Uterus (tissue), 2 donors: ENCODE measurements around the gene KRT15.

Experiments used
- POLR2A ChIP-seq, 2 donors: fragments of 450-650 bp; IDR thresholded peaks; one replicate each; pipeline ENCODE4 v1.6.1; 2016; ENCODE audit warnings: antibody characterized with exemption in 2 of 2, mild to moderate bottlenecking in 1 of 2, moderate library complexity in 1 of 2
- TF ChIP-seq, protein P1 (sequence below), 4 experiments: fragments of 200-600 bp in 2 of 4; fragments of 450-650 bp in 2 of 4; sonication (generic) in 2 of 4; IDR thresholded peaks; one replicate each; pipeline ENCODE4 v1.5.1; 2016 to 2019; ENCODE audit warnings: antibody characterized with exemption in 4 of 4, mild to moderate bottlenecking in 2 of 4, moderate library complexity in 1 of 4

DNA sequence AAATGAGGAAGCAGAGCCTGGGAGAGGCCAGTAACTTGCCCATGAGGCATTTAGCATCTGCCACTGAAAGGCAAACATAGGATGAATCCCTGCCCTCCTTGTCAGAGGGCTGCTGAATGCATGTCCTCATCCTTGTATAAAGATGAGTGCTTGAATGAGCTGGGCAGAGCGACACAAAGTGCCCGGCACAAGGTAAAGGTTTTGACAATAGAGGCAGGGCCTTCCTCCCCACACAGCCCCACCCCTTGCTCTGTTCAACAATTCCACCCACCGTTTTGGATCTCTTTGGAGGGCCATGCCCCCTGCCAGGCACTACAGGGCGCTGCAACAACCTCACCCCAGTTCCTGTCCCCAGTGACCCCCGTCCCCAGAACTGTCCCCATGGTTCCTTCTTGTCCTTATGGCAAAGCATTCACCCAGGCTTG lies 10.8 kb upstream of the KRT15 start:
- TF ChIP-seq, protein P1, sequence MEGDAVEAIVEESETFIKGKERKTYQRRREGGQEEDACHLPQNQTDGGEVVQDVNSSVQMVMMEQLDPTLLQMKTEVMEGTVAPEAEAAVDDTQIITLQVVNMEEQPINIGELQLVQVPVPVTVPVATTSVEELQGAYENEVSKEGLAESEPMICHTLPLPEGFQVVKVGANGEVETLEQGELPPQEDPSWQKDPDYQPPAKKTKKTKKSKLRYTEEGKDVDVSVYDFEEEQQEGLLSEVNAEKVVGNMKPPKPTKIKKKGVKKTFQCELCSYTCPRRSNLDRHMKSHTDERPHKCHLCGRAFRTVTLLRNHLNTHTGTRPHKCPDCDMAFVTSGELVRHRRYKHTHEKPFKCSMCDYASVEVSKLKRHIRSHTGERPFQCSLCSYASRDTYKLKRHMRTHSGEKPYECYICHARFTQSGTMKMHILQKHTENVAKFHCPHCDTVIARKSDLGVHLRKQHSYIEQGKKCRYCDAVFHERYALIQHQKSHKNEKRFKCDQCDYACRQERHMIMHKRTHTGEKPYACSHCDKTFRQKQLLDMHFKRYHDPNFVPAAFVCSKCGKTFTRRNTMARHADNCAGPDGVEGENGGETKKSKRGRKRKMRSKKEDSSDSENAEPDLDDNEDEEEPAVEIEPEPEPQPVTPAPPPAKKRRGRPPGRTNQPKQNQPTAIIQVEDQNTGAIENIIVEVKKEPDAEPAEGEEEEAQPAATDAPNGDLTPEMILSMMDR (IDR thresholded peaks at IDR 0.05), result no peak
- TF ChIP-seq POLR2A (IDR thresholded peaks at IDR 0.05), result no peak
